Measurements from ENCODE around the gene GPT2. TPM values are rescaled to one million over a fixed set of nuclear protein-coding genes. Genes with fewer than 3 reads are reported as not detected.

The GPT2 gene
- total RNA-seq, 1 donor from 2014 or later, result 6.2 TPM

DNA sequence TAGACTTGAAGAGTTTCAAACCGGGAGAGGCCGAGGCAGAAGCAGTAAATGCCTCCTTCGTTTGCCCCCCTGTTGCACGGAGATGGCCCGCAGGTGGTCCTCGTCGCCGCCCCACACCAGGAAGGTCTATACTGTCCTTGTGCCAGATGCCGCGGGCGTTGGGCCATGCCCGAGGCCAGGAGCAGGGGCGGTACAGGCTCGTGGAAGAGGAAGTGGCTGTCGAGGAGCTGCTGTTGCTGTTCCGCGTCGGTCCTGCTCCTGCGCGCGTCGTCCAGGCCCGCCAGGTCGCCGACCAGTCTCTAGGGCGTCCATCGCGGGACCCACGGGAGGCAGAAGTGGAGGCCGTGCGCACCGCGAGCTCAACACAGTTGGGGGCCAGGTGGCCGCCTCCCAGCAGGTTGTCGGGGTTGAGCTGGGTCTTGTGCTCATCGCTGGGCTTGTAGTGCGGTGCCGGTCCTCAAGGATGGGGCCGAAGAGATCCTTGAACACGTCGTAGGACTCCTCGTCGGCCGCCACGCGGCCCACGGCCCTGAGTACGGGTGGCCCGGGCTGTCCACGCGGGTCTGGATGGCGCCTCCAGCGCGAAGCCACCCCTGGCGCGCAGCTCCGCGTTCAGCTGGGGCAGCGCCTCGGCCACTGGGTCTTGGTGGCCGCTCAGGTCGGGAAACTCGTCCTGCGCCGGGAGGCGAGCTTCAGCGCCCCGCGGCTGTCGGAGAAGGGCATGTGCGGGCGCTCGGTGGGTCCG, 40.1 kb upstream of the GPT2 start:
- Histone ChIP-seq H3K36me3 (no peaks in the 10 kb centered on the region), H3K4me1 (no peaks in the 10 kb centered on the region), H3K27me3 (peaks cover 12% of the 10 kb centered on the region), H3K27ac (no peak overlapping the region), H3K9me3 (no peaks in the 10 kb centered on the region), H3K4me3 (no peak overlapping the region)
- peak; percentile 84 for ATAC-seq
- TF ChIP-seq CTCF (IDR thresholded peaks at IDR 0.05), result no peak
- peak; percentile 68 for DNase-seq
- intact Hi-C loops (cut with DNase I), result no loop called here

DNA sequence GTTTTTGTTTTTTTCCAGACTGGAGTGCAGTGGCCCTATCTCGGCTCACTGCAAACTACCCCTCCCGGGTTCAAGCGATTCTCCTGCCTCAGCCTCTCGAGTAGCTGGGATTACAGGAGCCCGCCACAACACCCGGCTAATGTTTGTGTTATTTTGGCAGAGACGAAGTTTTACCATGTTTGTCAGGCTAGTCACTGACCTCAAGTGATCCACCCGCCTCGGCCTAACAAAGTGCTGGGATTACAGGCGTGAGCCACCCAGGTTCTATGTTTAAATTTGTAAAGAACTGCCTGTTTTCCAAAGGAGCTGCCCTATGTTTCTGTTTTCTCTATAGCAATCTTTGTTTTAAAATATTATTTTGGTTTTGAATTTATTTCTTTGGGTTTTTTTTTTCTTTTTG, 39.4 kb upstream of the GPT2 start:
- H3K9me3 ChIP-seq, result no peaks in the 10 kb centered on the region
- DNase-seq (no peak), ATAC-seq (no peak)
- no peaks in the 10 kb centered on the region for H3K36me3 ChIP-seq
- no peak for TF ChIP-seq CTCF (IDR thresholded peaks at IDR 0.05)
- H3K27ac ChIP-seq, result no peak overlapping the region
- peaks cover 12% of the 10 kb centered on the region for H3K27me3 ChIP-seq
- no peaks in the 10 kb centered on the region for H3K4me1 ChIP-seq
- intact Hi-C loops (cut with DNase I), result no loop called here
- H3K4me3 ChIP-seq, result no peak overlapping the region

- intact Hi-C loops (cut with DNase I), result no loop called here
- DNase-seq (no peak), ATAC-seq (no peak)
- Histone ChIP-seq H3K27ac (no peak overlapping the region), H3K4me1 (no peaks in the 10 kb centered on the region), H3K36me3 (no peaks in the 10 kb centered on the region), H3K4me3 (no peak overlapping the region), H3K9me3 (no peaks in the 10 kb centered on the region), H3K27me3 (peaks cover 12% of the 10 kb centered on the region)
- TF ChIP-seq CTCF (IDR thresholded peaks at IDR 0.05), result no peak
Measured at GRCh38 chr16:46845952-46846351, 38.2 kb upstream of the GPT2 start.

GRCh38 chr16:46848768-46849764, 35.1 kb upstream of the GPT2 start:
- Histone ChIP-seq H3K4me3 (no peak overlapping the region), H3K27me3 (peaks cover 11% of the 10 kb centered on the region), H3K27ac (no peak overlapping the region), H3K9me3 (no peaks in the 10 kb centered on the region), H3K4me1 (no peaks in the 10 kb centered on the region), H3K36me3 (no peaks in the 10 kb centered on the region)
- ATAC-seq, result no peak
- no peak for TF ChIP-seq CTCF (IDR thresholded peaks at IDR 0.05)
- DNase-seq, result no peak
- intact Hi-C loops (cut with DNase I), result no loop called here

GRCh38 chr16:46850619-46851555, 33.3 kb upstream of the GPT2 start:
- Histone ChIP-seq H3K36me3 (no peaks in the 10 kb centered on the region), H3K9me3 (no peaks in the 10 kb centered on the region), H3K27me3 (peaks cover 5% of the 10 kb centered on the region), H3K27ac (no peak overlapping the region), H3K4me3 (no peak overlapping the region), H3K4me1 (no peaks in the 10 kb centered on the region)
- intact Hi-C loops (cut with DNase I), result loop anchor here (10.0 kb wide), 1 partner anchor 54 kb away; no protein-coding TSS in a partner anchor
- DNase-seq, result no peak
- no peak for TF ChIP-seq CTCF (IDR thresholded peaks at IDR 0.05)
- ATAC-seq, result no peak
